ENCODE results near the gene NAALADL1. TPM values are rescaled to one million over a fixed set of nuclear protein-coding genes. Genes with fewer than 3 reads are reported as not detected.
A peak's percentile ranks its signal among the peaks of the same experiment; 100 is the strongest.

The NAALADL1 gene
- total and polyA plus RNA-seq, 9 of the 15 experiments (the other 6 are each of a cell fraction or from before 2014, with no cell fraction given), result 0.06 to 0.72 (median 0.22) TPM; not detected in 4

DNA sequence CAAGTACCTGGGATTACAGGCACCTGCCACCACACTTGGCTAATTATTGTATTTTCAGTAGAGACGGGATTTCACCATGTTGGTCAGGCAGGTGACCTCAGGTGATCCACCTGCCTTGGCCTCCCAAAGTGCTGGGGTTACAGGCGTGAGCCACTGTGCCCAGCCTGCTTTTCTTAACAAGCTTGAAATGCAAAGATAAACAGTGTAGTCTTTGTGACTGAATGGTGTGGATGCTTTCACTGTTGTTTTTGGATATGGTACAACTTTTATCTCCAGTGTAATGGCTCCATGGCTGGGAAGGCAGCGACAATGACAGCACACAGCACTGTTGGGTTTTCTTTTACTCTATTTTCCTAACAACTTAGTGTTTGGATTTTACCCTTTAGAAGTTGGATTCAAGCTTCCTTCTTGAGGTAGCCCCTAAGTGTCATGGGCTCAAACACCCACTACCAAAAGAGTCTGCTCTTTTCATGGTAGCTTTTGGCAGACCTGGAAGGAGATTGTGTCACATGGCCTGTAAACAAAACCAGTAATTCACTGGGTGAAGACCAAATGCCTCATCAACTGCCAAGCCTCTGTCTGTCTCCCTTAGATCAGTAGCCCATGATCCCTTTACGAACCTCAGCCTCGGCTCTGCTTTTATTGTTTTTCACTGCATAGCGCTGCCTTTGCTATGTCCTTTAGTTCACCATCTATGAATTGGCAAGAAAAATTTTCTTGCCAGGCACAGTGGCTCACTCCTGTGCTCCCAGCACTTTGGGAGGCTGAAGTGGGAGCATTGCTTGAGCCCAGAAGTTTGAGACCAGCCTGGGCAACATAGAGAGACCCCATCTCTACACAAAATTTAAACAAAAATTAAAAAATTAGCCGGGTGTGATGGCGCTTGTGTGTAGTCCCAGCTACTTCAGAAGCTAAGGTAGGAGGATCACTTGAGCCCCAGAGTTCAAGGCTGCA, 44.1 kb upstream of the NAALADL1 start:
- peaks cover 3 to 5% of the 10 kb centered on the region in 2 experiments; a peak in 3 of 5 replicates for H3K4me1 ChIP-seq (replicated peaks in 1 of 2; ENCODE audit: control insufficient read depth in 2 of 2, insufficient read depth in 2 of 2, low read length in 2 of 2)

More for the DNA sequence above, 44.1 kb upstream of the NAALADL1 start:
- no peaks in the 10 kb centered on the region for H4K20me1 ChIP-seq (replicated peaks; ENCODE audit: control insufficient read depth, insufficient read depth, low read length)
- ATAC-seq, result no peak
- H3K9me3 ChIP-seq (replicated peaks; ENCODE audit: control insufficient read depth, insufficient read depth, low read depth, low read length), result no peaks in the 10 kb centered on the region
- DNase-seq (ENCODE audit: extremely low read depth in 1 of 4, low spot score in 3 of 4), result no peak
- H2AFZ ChIP-seq (ENCODE audit: low read depth, low read length), result no peak overlapping the region
- peaks cover 27% of the 10 kb centered on the region; the same call in 2 of the 3 replicates for H3K36me3 ChIP-seq (ENCODE audit: control insufficient read depth, insufficient read depth, low read length)
- peaks cover 13% of the 10 kb centered on the region; the same call in 1 of the 3 replicates for H3K79me2 ChIP-seq (ENCODE audit: control insufficient read depth, insufficient read depth, low read length)
- in situ Hi-C loops (cut with MboI) (no loop called here), intact Hi-C loops (cut with micrococcal nuclease) (no loop called here)
- POLR2A ChIA-PET, result interaction anchor here (0.6 to 1.2 kb wide), 4 partner anchors 9 to 160 kb away, joined by 3 to 4 read pairs (median 3); partner anchors contain the start of genes FAU, MRPL49 and TM7SF2
- no peak overlapping the region for H3K9ac ChIP-seq (ENCODE audit: insufficient read depth in 1 of 2, low read depth in 2 of 2, low read length in 2 of 2)
- no peak overlapping the region for H3K27ac ChIP-seq (ENCODE audit: extremely low read depth, low read depth, low read length)
- no peak for TF ChIP-seq TRIM28 (IDR thresholded peaks at IDR 0.05)
- no peak for TF ChIP-seq STAG1 (CRISPR knock-in tag; IDR thresholded peaks at IDR 0.05; ENCODE audit: borderline replicate concordance)
- no peak for TF ChIP-seq ZNF263 (CRISPR knock-in tag; IDR thresholded peaks at IDR 0.05; ENCODE audit: borderline replicate concordance)
- no peak for TF ChIP-seq TCF15 (CRISPR knock-in tag; IDR thresholded peaks at IDR 0.05)
- no peak for TF ChIP-seq HCFC1 (IDR thresholded peaks at IDR 0.05; ENCODE audit: low read depth, low read length)
- no peaks in the 10 kb centered on the region for H3K27me3 ChIP-seq (ENCODE audit: control insufficient read depth in 2 of 2, insufficient read depth in 2 of 2, low read length in 2 of 2)
- no peak overlapping the region for H3K4me3 ChIP-seq
- FAIRE-seq, result peak; percentile 54
- no TSS peak for BruUV-seq (replicated peaks)
- H3K4me2 ChIP-seq (ENCODE audit: insufficient read depth, low read length), result no peak overlapping the region
- 85% methylated on average over 8 of the region's 8 CpGs for WGBS (ENCODE audit: insufficient coverage, low coverage, missing lambda C conversion rate)
- H3K9me1 ChIP-seq (ENCODE audit: control insufficient read depth, insufficient read depth, low read length), result no peaks in the 10 kb centered on the region
- CTCF ChIA-PET (ENCODE audit: low intra/inter-chr PET ratio), result no interaction called here

All from K562 (cell line).